Fibroblast of skin of abdomen (primary cell): ENCODE data around the gene KLF16. TPM values are rescaled to one million over a fixed set of nuclear protein-coding genes. Genes with fewer than 3 reads are reported as not detected.
"Not testable (repeated sequence)": the region's sequence is repeated elsewhere in the genome, so short reads cannot be mapped to it uniquely, and the experiment has no call there.

Experiments
- DNase-seq: peaks from one replicate; pipeline ENCODE4 v3.0.0-alpha.2; 2013
- polyA plus RNA-seq, 2 experiments: library from polyadenylated mRNA; unstranded; fragments of 120-200 nt; gene quantifications; one replicate each; pipeline ENCODE4 v1.2.1, GENCODE V29; 2013; ENCODE audit not compliant: insufficient read length in 2 of 2

Gene KLF16
- 23.3 TPM for polyA plus RNA-seq (2013, experiment 1 of 2; ENCODE audit: insufficient read length)
- polyA plus RNA-seq (2013, experiment 2 of 2; ENCODE audit: insufficient read length): 28.4 TPM

GRCh38 chr19:1863328-1863637 lies at the start of gene KLF16:
Gene KLF16 (minus strand): TSS chr19:1863579. CDS start chr19:1863497, 82 bp downstream.
- DNase-seq: no peak

GRCh38 chr19:1912760-1913505 lies 49.6 kb upstream of the KLF16 start:
- no peak for DNase-seq

GRCh38 chr19:1911995-1912394 lies 48.6 kb upstream of the KLF16 start:
- no peak for DNase-seq

- no peak for DNase-seq
These were observed 47.7 kb upstream of the KLF16 start for GRCh38 chr19:1911098-1911497.

- peak; percentile 17 for DNase-seq
These were observed 46.8 kb upstream of the KLF16 start for GRCh38 chr19:1910177-1910576.

- no peak for DNase-seq
These were observed 46.3 kb upstream of the KLF16 start for GRCh38 chr19:1909761-1910080.

GRCh38 chr19:1908364-1908678 lies 44.9 kb upstream of the KLF16 start:
- no peak for DNase-seq

GRCh38 chr19:1907563-1908363 lies 44.4 kb upstream of the KLF16 start:
- no peak for DNase-seq

GRCh38 chr19:1906985-1907562 lies 43.7 kb upstream of the KLF16 start:
- no peak for DNase-seq

- DNase-seq: no peak
These were observed 42.5 kb upstream of the KLF16 start for GRCh38 chr19:1905863-1906375.

GRCh38 chr19:1905110-1905862 lies 41.9 kb upstream of the KLF16 start, which contains the start of the genes ADAT3 and SCAMP4:
Gene ADAT3 (plus strand): TSS chr19:1905399. CDS start chr19:1912048, 6,649 bp downstream.
Gene SCAMP4 (plus strand): TSS chr19:1905399. CDS start chr19:1915020, 9,621 bp downstream.
- DNase-seq: peak; percentile 99

GRCh38 chr19:1904860-1905109 lies 41.4 kb upstream of the KLF16 start:
- DNase-seq: no peak

GRCh38 chr19:1902923-1903322 lies 39.5 kb upstream of the KLF16 start:
- no peak for DNase-seq

GRCh38 chr19:1901940-1902404 lies 38.6 kb upstream of the KLF16 start:
- DNase-seq: no peak

GRCh38 chr19:1896508-1896907 lies 33.1 kb upstream of the KLF16 start:
- DNase-seq: no peak

- DNase-seq: no peak
These were observed 30.4 kb upstream of the KLF16 start for GRCh38 chr19:1893791-1894190.

- DNase-seq: no peak
These were observed 26.5 kb upstream of the KLF16 start for GRCh38 chr19:1889907-1890306.

- DNase-seq: no peak
These were observed 25.0 kb upstream of the KLF16 start for GRCh38 chr19:1888385-1888784.

- DNase-seq: not testable (repeated sequence)
These were observed 23.0 kb upstream of the KLF16 start for GRCh38 chr19:1886360-1886759.

- peak; percentile 93 for DNase-seq
These were observed 22.2 kb upstream of the KLF16 start, which contains the start of gene ABHD17A for GRCh38 chr19:1885398-1886119. Gene ABHD17A (minus strand): TSS chr19:1885496. CDS start chr19:1881566, 3,930 bp downstream.

- DNase-seq: no peak
These were observed 21.4 kb upstream of the KLF16 start for GRCh38 chr19:1884719-1885334.
